ENCODE results near the gene RHBDL2. TPM values are rescaled to one million over a fixed set of nuclear protein-coding genes. Genes with fewer than 3 reads are reported as not detected.
A peak's percentile ranks its signal among the peaks of the same experiment; 100 is the strongest.

The RHBDL2 gene
- total and polyA plus RNA-seq, 8 donors, result 4.3 to 24.9 (median 9.2) TPM; not detected in 2

DNA sequence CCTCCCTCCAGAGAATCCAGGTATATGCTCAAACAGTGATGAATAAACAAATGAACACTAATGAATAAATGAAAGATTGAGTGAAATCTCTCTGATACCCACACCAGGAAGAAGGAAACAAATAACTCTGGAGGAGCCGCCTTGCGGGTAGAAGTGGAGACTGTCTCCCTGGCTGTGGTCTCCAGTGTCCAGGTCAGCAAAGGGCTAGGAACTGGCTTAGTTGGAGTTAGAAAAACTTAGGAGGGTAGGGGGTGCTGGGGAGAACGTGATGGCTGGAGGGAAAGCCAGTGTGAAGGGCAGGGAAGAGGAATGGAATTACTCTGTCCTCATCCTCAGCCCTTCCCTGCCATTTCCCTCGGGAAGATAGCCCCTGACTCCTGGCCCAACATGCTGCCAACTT is 537 bp downstream of the RHBDL2 start:
- Histone ChIP-seq H3K27ac (peak overlapping the region; percentile 62 to 82 (median 76)), H3K9me3 (no peaks in the 10 kb centered on the region), H3K4me3 (peak overlapping the region; percentile 37 to 60 (median 48)), H3K27me3 (no peaks in the 10 kb centered on the region), H3K36me3 (no peaks in the 10 kb centered on the region), H3K4me1 (peaks cover 3 to 19% (median 15%) of the 10 kb centered on the region in 4 donors)
- peak; percentile 32 to 37 for DNase-seq
- TF ChIP-seq EP300 (IDR thresholded peaks at IDR 0.05) (no peak), POLR2A (IDR thresholded peaks at IDR 0.05) (no peak), CTCF (IDR thresholded peaks at IDR 0.05) (no peak), POLR2AphosphoS5 (IDR thresholded peaks at IDR 0.05) (no peak)
- intact Hi-C loops (cut with DNase I; ENCODE audit: low total_unique reads), result no loop called here
- WGBS, 5 donors, result 15 to 27% (median 24%) methylated on average over 4 of the region's 4 CpGs

GRCh38 chr1:38940339-38941047 is 1.1 kb downstream of the RHBDL2 start:
- no peaks in the 10 kb centered on the region for H3K27me3 ChIP-seq
- peak overlapping the region; percentile 62 to 82 (median 76) for H3K27ac ChIP-seq
- intact Hi-C loops (cut with DNase I; ENCODE audit: low total_unique reads), result no loop called here
- WGBS, 5 donors, result 57 to 68% (median 63%) methylated on average over 9 of the region's 9 CpGs
- peak; percentile 38 to 63 for DNase-seq
- H3K9me3 ChIP-seq, result no peaks in the 10 kb centered on the region
- no peaks in the 10 kb centered on the region for H3K36me3 ChIP-seq
- peak overlapping the region in 2 of 4 donors; percentile 37 to 50 for H3K4me3 ChIP-seq
- TF ChIP-seq POLR2AphosphoS5 (IDR thresholded peaks at IDR 0.05) (peak in 2 of 3 donors; percentile 57 to 71), POLR2A (IDR thresholded peaks at IDR 0.05) (no peak), EP300 (IDR thresholded peaks at IDR 0.05) (no peak), CTCF (IDR thresholded peaks at IDR 0.05) (no peak)
- H3K4me1 ChIP-seq, result peaks cover 3 to 19% (median 15%) of the 10 kb centered on the region in 4 donors

- intact Hi-C loops (cut with DNase I; ENCODE audit: low total_unique reads), result no loop called here
Observed at GRCh38 chr1:38938722-38939260, 2.8 kb downstream of the RHBDL2 start.

GRCh38 chr1:38932571-38932970 is 9.1 kb downstream of the RHBDL2 start:
- no peaks in the 10 kb centered on the region for H3K4me1 ChIP-seq
- H3K9me3 ChIP-seq, result no peaks in the 10 kb centered on the region
- no peak overlapping the region for H3K4me3 ChIP-seq
- intact Hi-C loops (cut with DNase I; ENCODE audit: low total_unique reads), result no loop called here
- TF ChIP-seq POLR2A (IDR thresholded peaks at IDR 0.05), result no peak
- WGBS, 5 donors, result 82 to 96% (median 92%) methylated on average over 7 of the region's 7 CpGs
- H3K27me3 ChIP-seq, result no peaks in the 10 kb centered on the region
- H3K36me3 ChIP-seq, result no peaks in the 10 kb centered on the region
- DNase-seq, result no peak
- H3K27ac ChIP-seq, result no peak overlapping the region

More at GRCh38 chr1:38938722-38939260, 2.8 kb downstream of the RHBDL2 start:
- 48 to 57% (median 52%) methylated on average over 4 of the region's 4 CpGs for WGBS, 5 donors
- TF ChIP-seq EP300 (IDR thresholded peaks at IDR 0.05) (no peak), CTCF (IDR thresholded peaks at IDR 0.05) (no peak), POLR2A (IDR thresholded peaks at IDR 0.05) (no peak), POLR2AphosphoS5 (IDR thresholded peaks at IDR 0.05) (no peak)
- no peak overlapping the region for H3K27ac ChIP-seq
- no peaks in the 10 kb centered on the region for H3K27me3 ChIP-seq
- peaks cover 3 to 19% (median 15%) of the 10 kb centered on the region in 4 donors for H3K4me1 ChIP-seq
- no peak overlapping the region for H3K4me3 ChIP-seq
- H3K36me3 ChIP-seq, result no peaks in the 10 kb centered on the region
- DNase-seq, result no peak
- no peaks in the 10 kb centered on the region for H3K9me3 ChIP-seq

DNA sequence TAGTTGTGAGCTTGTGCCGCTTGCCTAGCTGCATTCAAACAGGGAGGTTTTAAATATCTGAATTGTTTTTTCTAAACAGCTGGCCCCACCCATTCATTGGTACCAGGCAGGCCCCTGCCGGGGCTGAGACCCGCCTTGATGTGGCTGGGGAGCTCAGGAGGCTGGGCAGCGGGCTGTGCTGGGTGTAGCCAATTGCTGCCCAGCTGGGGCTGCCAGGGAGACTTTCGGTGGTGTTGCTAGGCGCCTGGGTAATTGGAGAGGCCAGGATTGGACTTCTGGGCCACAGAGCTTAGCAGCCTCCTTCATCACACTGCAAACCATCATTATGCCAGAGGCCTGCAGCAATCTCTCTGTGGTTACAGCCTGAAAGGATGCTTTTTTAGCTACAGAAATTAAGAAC is 12.2 kb downstream of the RHBDL2 start:
- no peaks in the 10 kb centered on the region for H3K4me1 ChIP-seq
- H3K4me3 ChIP-seq, result no peak overlapping the region
- peak in 1 of 2 donors; percentile 52 for DNase-seq
- intact Hi-C loops (cut with DNase I; ENCODE audit: low total_unique reads), result no loop called here
- TF ChIP-seq POLR2A (IDR thresholded peaks at IDR 0.05) (no peak), POLR2AphosphoS5 (IDR thresholded peaks at IDR 0.05) (no peak), EP300 (IDR thresholded peaks at IDR 0.05) (no peak), CTCF (IDR thresholded peaks at IDR 0.05) (no peak)
- WGBS, 5 donors, result 31 to 57% (median 47%) methylated on average over 4 to 6 of the region's 6 CpGs
- H3K9me3 ChIP-seq, result no peaks in the 10 kb centered on the region
- no peak overlapping the region for H3K27ac ChIP-seq
- H3K36me3 ChIP-seq, result no peaks in the 10 kb centered on the region
- H3K27me3 ChIP-seq, result no peaks in the 10 kb centered on the region
